Measurements from ENCODE around the gene ASPSCR1. TPM values are rescaled to one million over a fixed set of nuclear protein-coding genes. Genes with fewer than 3 reads are reported as not detected.

Gene ASPSCR1
- total and polyA plus RNA-seq, 2 of the 13 experiments (the other 11 are each of a cell fraction or from before 2014, with no cell fraction given), result 274 to 314 TPM

DNA sequence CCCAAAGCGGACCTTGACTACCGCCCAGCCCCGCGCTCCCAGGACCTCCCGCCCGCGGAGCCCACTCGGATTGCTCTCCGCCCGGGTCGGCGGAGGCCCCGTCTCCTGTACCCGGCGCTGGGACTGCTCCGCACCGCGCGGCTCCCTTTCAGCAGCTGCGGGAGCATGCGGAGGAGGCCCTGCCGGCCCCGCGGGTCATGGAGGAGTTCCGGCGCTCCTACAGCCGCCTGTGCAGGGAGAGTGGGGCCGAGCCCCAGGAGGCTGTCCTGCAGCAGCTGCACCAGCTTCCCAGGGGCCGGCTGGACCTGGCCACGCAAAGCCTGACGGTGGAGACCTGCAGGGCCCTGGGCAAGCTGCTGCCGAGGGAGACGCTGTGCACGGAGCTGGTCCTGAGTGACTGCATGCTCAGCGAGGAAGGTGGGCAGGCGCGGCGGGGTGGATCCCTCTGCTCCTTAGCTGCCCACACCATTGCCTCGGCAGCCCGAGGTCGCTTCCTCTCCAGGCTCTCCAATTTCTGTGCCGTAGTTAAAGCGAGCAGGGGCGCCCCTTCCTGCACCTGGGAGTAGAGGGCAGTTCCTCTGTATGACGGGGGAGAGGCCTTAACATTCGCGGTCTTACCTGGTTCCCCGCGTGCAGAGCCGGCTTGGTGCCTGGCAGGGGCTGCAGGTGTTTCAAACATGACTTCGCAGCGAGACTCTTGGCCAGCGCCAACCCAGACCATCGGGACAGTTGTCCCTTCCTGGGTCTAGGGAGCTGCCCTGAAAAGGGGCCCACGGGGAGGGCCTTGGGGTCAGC is 46.2 kb downstream of the ASPSCR1 start (continued):
- TF ChIP-seq TAF15 (IDR thresholded peaks at IDR 0.05; ENCODE audit: low read depth, low read length, poor library complexity, severe bottlenecking), result no peak
- TF ChIP-seq, protein P1, sequence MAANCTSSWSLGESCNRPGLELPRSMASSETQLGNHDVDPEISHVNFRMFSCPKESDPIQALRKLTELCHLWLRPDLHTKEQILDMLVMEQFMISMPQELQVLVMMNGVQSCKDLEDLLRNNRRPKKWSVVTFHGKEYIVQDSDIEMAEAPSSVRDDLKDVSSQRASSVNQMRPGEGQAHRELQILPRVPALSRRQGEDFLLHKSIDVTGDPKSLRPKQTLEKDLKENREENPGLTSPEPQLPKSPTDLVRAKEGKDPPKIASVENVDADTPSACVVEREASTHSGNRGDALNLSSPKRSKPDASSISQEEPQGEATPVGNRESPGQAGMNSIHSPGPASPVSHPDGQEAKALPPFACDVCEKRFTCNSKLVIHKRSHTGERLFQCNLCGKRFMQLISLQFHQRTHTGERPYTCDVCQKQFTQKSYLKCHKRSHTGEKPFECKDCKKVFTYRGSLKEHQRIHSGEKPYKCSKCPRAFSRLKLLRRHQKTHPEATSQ (CRISPR knock-in tag; IDR thresholded peaks at IDR 0.05; ENCODE audit: borderline replicate concordance), result no peak
- TF ChIP-seq ZBTB20 (CRISPR knock-in tag; IDR thresholded peaks at IDR 0.05; ENCODE audit: borderline replicate concordance, low read depth), result no peak
- 0 out of 2 replicates have a peak, but pooled peaks have one; percentile 6 for TF ChIP-seq ZSCAN29 (CRISPR knock-in tag; conservative IDR thresholded peaks at IDR 0.05)
- TF ChIP-seq NAIF1 (CRISPR knock-in tag; IDR thresholded peaks at IDR 0.05; ENCODE audit: borderline replicate concordance), result no peak
- TF ChIP-seq, protein P2, sequence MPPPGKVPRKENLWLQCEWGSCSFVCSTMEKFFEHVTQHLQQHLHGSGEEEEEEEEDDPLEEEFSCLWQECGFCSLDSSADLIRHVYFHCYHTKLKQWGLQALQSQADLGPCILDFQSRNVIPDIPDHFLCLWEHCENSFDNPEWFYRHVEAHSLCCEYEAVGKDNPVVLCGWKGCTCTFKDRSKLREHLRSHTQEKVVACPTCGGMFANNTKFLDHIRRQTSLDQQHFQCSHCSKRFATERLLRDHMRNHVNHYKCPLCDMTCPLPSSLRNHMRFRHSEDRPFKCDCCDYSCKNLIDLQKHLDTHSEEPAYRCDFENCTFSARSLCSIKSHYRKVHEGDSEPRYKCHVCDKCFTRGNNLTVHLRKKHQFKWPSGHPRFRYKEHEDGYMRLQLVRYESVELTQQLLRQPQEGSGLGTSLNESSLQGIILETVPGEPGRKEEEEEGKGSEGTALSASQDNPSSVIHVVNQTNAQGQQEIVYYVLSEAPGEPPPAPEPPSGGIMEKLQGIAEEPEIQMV (CRISPR knock-in tag; IDR thresholded peaks at IDR 0.05; ENCODE audit: low read depth), result no peak
- no peak; the same call in 1 of the 2 replicates for TF ChIP-seq FOXM1 (CRISPR knock-in tag; IDR thresholded peaks at IDR 0.05)
- no peak for TF ChIP-seq DBP (CRISPR knock-in tag; IDR thresholded peaks at IDR 0.05; ENCODE audit: not compliant biosample characterization)
- TF ChIP-seq, protein P3, sequence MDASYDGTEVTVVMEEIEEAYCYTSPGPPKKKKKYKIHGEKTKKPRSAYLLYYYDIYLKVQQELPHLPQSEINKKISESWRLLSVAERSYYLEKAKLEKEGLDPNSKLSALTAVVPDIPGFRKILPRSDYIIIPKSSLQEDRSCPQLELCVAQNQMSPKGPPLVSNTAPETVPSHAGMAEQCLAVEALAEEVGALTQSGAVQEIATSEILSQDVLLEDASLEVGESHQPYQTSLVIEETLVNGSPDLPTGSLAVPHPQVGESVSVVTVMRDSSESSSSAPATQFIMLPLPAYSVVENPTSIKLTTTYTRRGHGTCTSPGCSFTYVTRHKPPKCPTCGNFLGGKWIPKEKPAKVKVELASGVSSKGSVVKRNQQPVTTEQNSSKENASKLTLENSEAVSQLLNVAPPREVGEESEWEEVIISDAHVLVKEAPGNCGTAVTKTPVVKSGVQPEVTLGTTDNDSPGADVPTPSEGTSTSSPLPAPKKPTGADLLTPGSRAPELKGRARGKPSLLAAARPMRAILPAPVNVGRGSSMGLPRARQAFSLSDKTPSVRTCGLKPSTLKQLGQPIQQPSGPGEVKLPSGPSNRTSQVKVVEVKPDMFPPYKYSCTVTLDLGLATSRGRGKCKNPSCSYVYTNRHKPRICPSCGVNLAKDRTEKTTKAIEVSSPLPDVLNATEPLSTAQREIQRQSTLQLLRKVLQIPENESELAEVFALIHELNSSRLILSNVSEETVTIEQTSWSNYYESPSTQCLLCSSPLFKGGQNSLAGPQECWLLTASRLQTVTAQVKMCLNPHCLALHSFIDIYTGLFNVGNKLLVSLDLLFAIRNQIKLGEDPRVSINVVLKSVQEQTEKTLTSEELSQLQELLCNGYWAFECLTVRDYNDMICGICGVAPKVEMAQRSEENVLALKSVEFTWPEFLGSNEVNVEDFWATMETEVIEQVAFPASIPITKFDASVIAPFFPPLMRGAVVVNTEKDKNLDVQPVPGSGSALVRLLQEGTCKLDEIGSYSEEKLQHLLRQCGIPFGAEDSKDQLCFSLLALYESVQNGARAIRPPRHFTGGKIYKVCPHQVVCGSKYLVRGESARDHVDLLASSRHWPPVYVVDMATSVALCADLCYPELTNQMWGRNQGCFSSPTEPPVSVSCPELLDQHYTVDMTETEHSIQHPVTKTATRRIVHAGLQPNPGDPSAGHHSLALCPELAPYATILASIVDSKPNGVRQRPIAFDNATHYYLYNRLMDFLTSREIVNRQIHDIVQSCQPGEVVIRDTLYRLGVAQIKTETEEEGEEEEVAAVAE (CRISPR knock-in tag; IDR thresholded peaks at IDR 0.05; ENCODE audit: borderline replicate concordance), result no peak
- peak; percentile 66; the same call in 1 of the 2 replicates for TF ChIP-seq TOPORS (CRISPR knock-in tag; IDR thresholded peaks at IDR 0.05)
- TF ChIP-seq CCAR2 (optimal IDR thresholded peaks at IDR 0.05; ENCODE audit: low read depth, low read length), result no peak
- TF ChIP-seq KAT2B (IDR thresholded peaks at IDR 0.05; ENCODE audit: borderline replicate concordance, low read depth, low read length), result no peak
- TF ChIP-seq ZNF749 (CRISPR knock-in tag; IDR thresholded peaks at IDR 0.05; ENCODE audit: borderline replicate concordance), result no peak
- TF ChIP-seq SATB2 (CRISPR knock-in tag; IDR thresholded peaks at IDR 0.05), result no peak
- TF ChIP-seq IRF1 (CRISPR knock-in tag; IDR thresholded peaks at IDR 0.05; ENCODE audit: low read depth), result no peak
- TF ChIP-seq JUN (CRISPR knock-in tag; IDR thresholded peaks at IDR 0.05), result no peak
- peak; percentile 58; the same call in 1 of the 2 replicates for TF ChIP-seq ZNF230 (CRISPR knock-in tag; IDR thresholded peaks at IDR 0.05)
- peak; percentile 37; the same call in 1 of the 2 replicates for TF ChIP-seq ZMAT3 (CRISPR knock-in tag; conservative IDR thresholded peaks at IDR 0.05)
- no peak for TF ChIP-seq ARNTL (CRISPR knock-in tag; IDR thresholded peaks at IDR 0.05)
